Fibroblast of villous mesenchyme (primary cell): ENCODE results near the gene PTH1R. TPM values are rescaled to one million over a fixed set of nuclear protein-coding genes. Genes with fewer than 3 reads are reported as not detected.

Experiments
- DNase-seq: peaks from one replicate; pipeline ENCODE4 v3.0.0-alpha.2; 2010; ENCODE audit warnings: low read depth
- H3K4me3 ChIP-seq: 2 replicates; pipeline ENCODE4 v1.5.1; 2011; ENCODE audit warnings: low read depth, mild to moderate bottlenecking, low read length
- total RNA-seq: library from RNA; depleted of rRNA; stranded (reverse); fragments of >200 nt; gene quantifications from 2 replicates; pipeline ENCODE4 v1.2.3, GENCODE V29; 2012
- TF ChIP-seq, protein P1 (sequence below): IDR thresholded peaks from 2 replicates; pipeline ENCODE4 v1.5.1; 2012; ENCODE audit warnings: low read depth, mild to moderate bottlenecking, low read length; ENCODE audit not compliant: insufficient read depth

The PTH1R gene
- total RNA-seq, 1 donor, result 2.6 TPM

- H3K4me3 ChIP-seq, result no peak overlapping the region
- no peak for DNase-seq
- TF ChIP-seq, protein P1, sequence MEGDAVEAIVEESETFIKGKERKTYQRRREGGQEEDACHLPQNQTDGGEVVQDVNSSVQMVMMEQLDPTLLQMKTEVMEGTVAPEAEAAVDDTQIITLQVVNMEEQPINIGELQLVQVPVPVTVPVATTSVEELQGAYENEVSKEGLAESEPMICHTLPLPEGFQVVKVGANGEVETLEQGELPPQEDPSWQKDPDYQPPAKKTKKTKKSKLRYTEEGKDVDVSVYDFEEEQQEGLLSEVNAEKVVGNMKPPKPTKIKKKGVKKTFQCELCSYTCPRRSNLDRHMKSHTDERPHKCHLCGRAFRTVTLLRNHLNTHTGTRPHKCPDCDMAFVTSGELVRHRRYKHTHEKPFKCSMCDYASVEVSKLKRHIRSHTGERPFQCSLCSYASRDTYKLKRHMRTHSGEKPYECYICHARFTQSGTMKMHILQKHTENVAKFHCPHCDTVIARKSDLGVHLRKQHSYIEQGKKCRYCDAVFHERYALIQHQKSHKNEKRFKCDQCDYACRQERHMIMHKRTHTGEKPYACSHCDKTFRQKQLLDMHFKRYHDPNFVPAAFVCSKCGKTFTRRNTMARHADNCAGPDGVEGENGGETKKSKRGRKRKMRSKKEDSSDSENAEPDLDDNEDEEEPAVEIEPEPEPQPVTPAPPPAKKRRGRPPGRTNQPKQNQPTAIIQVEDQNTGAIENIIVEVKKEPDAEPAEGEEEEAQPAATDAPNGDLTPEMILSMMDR, result no peak
These were observed 68.9 kb downstream of the PTH1R start for GRCh38 chr3:46946416-46946815.

DNA sequence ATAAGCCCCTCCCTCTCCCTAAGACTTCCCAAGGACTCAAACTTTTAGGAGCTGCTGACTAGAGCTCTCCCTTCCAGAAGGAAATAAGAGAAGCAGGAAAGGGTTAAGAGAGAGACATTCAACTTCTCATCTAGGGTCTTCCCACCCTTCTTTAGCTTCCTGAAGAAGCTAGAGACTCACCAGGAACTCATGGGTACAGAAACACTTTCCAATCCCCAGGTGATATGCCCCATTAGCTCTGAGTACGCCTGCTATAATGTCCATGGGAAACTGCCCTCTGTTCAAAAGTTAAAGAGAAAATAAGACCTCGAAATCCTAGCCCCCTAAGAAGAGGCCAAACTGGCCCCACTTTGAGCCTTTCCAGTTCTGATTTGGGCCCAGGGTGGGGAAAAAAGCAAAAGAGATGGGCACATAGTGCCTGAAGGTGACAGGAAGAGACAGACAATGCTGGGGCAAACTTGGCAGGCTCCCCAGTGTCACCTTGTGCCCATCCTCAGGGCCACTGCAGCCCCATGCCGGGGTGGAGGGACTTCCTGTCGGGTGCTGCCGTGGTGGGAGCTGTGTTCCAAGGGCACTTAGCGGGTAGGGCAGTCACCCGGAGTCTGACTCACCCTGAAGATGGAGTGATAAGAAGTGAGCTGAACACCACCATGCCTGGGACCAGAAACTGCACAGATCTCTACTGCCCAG, 69.5 kb downstream of the PTH1R start:
- peak; percentile 83 for DNase-seq
- TF ChIP-seq, protein P1, result no peak
- H3K4me3 ChIP-seq, result no peak overlapping the region

GRCh38 chr3:46947546-46947901, 70.0 kb downstream of the PTH1R start:
- TF ChIP-seq, protein P1, result no peak
- DNase-seq, result no peak
- no peak overlapping the region for H3K4me3 ChIP-seq

DNA sequence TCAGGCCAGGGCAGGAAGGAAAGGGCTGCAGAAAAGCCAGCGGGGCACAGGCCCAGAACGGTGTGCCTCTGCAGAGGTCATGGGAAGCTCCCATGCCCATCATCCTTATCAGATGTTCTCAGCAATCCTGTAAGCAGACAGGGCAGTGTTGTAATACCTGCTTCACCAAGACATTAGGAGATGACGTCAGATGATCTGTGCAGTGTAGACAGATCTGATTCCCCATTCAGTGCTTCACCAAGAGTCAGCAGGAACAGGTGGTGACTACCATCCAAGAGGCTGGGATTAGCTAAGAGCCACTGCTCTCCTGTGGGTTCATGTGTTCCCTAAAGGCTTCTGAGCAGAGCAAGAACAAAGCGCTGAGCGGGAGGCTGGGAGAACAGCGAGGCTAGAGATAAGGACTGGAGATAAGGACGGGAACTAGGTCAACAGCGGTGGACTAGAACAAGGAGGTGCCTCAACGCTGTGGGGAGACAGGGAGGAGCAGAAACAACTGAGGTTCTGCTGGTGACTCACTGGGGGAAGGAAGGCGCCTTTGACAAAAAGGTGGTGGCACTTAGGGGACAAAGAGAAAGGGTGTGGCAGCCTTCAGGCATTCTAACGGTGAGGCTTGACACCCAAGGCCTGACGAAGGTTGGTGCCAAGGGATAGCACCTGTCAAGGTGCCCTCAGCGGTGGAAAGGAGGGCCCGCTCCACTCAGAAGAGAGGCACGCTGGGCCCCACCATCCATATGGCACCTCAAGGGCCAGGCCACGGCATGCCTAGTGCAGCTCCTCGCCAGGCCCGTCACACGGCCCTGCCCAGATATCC, 70.7 kb downstream of the PTH1R start:
- peak; percentile 98 for DNase-seq
- no peak overlapping the region for H3K4me3 ChIP-seq
- TF ChIP-seq, protein P1, result no peak

DNA sequence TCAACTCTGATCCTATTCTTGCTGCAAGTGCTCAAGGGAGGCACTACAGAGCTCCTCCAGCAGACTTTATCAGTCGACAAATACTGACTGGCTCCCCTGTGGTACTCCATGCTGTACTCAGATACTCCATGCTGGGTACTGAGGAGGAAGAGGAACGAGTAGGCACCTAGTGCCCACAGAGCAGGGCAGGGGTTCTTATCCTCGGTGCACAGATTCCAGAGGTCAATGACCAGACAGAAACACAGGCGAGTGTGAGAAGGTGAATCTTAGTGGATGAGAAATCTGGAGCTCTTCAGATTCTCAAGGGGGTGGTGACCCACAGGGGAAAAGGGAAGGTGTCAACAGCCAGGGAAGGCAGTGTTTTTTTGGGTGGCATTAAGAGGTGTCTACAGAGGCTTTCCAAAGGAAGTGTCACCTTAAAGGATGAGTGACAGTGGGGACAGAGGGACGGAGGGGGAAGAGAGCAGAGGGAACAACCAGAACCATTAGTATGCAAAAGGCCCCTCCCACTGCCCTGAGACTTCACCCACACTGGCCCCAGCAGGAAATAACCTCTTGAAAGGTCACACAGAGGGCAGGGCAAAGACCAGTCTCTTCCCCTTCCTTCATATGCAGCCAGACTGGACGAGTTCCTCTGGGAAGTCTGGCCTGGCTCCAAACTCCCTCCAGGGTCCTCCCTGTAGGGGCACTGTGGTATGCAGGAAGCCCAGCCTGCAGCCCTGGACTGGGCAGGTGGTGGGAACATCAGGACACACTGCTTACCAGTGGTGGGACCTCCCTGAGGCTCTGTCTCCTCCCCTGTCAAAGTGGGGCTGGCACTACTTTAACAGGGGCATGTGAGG, 71.5 kb downstream of the PTH1R start:
- H3K4me3 ChIP-seq, result no peak overlapping the region
- DNase-seq, result peak; percentile 64
- TF ChIP-seq, protein P1, result no peak

GRCh38 chr3:46950177-46950576, 72.7 kb downstream of the PTH1R start:
- no peak overlapping the region for H3K4me3 ChIP-seq

More at GRCh38 chr3:46950177-46950576, 72.7 kb downstream of the PTH1R start:
- TF ChIP-seq, protein P1, result no peak
- no peak for DNase-seq
